WTC11 (cell line): ENCODE measurements around the gene BAIAP2.

ENCODE experiments used
- CREB1 ChIP-seq: sonication (generic); formaldehyde crosslinking; IDR thresholded peaks from 2 replicates; pipeline ENCODE4 v1.8.0; 2023; ENCODE audit warnings: mild to moderate bottlenecking, missing genetic modification reagents
- E2F5 ChIP-seq: sonication (generic); formaldehyde crosslinking; IDR thresholded peaks from 2 replicates; pipeline ENCODE4 v1.8.1; 2022; ENCODE audit warnings: mild to moderate bottlenecking, moderate library complexity, missing genetic modification reagents
- FOXJ3 ChIP-seq: sonication (generic); formaldehyde crosslinking; IDR thresholded peaks from 2 replicates; pipeline ENCODE4 v1.9.0; 2021; ENCODE audit warnings: missing genetic modification reagents, mild to moderate bottlenecking, borderline replicate concordance
- NFYB ChIP-seq: sonication (generic); formaldehyde crosslinking; conservative IDR thresholded peaks from 2 replicates; pipeline ENCODE4 v1.8.0; 2022; ENCODE audit warnings: low read depth, missing genetic modification reagents
- RELA ChIP-seq: sonication (generic); formaldehyde crosslinking; IDR thresholded peaks from 2 replicates; pipeline ENCODE4 v1.8.1; 2022; ENCODE audit warnings: missing genetic modification reagents, mild to moderate bottlenecking, borderline replicate concordance
- SP1 ChIP-seq: sonication (generic); formaldehyde crosslinking; conservative IDR thresholded peaks from 2 replicates; pipeline ENCODE4 v1.8.1; 2022; ENCODE audit warnings: missing genetic modification reagents
- ZNF281 ChIP-seq: sonication (generic); formaldehyde crosslinking; IDR thresholded peaks from 2 replicates; pipeline ENCODE4 v1.8.0; 2023; ENCODE audit warnings: mild to moderate bottlenecking, missing genetic modification reagents
- TF ChIP-seq, protein P1 (sequence below): fragments of 200-600 bp; IDR thresholded peaks from 2 replicates; pipeline ENCODE4 v1.8.0; 2022; ENCODE audit warnings: antibody characterized with exemption
- TF ChIP-seq, protein P2 (sequence below): sonication (generic); formaldehyde crosslinking; IDR thresholded peaks from 2 replicates; pipeline ENCODE4 v1.8.1; 2023; ENCODE audit warnings: mild to moderate bottlenecking, moderate library complexity, missing genetic modification reagents

- no peak for TF ChIP-seq RELA (CRISPR knock-in tag)
- TF ChIP-seq E2F5 (CRISPR knock-in tag) = no peak
- TF ChIP-seq, protein P1, sequence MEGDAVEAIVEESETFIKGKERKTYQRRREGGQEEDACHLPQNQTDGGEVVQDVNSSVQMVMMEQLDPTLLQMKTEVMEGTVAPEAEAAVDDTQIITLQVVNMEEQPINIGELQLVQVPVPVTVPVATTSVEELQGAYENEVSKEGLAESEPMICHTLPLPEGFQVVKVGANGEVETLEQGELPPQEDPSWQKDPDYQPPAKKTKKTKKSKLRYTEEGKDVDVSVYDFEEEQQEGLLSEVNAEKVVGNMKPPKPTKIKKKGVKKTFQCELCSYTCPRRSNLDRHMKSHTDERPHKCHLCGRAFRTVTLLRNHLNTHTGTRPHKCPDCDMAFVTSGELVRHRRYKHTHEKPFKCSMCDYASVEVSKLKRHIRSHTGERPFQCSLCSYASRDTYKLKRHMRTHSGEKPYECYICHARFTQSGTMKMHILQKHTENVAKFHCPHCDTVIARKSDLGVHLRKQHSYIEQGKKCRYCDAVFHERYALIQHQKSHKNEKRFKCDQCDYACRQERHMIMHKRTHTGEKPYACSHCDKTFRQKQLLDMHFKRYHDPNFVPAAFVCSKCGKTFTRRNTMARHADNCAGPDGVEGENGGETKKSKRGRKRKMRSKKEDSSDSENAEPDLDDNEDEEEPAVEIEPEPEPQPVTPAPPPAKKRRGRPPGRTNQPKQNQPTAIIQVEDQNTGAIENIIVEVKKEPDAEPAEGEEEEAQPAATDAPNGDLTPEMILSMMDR = no peak
- TF ChIP-seq CREB1 (CRISPR knock-in tag) = no peak
- no peak for TF ChIP-seq ZNF281 (CRISPR knock-in tag)
- TF ChIP-seq, protein P2, sequence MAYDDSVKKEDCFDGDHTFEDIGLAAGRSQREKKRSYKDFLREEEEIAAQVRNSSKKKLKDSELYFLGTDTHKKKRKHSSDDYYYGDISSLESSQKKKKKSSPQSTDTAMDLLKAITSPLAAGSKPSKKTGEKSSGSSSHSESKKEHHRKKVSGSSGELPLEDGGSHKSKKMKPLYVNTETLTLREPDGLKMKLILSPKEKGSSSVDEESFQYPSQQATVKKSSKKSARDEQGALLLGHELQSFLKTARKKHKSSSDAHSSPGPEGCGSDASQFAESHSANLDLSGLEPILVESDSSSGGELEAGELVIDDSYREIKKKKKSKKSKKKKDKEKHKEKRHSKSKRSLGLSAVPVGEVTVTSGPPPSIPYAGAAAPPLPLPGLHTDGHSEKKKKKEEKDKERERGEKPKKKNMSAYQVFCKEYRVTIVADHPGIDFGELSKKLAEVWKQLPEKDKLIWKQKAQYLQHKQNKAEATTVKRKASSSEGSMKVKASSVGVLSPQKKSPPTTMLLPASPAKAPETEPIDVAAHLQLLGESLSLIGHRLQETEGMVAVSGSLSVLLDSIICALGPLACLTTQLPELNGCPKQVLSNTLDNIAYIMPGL (CRISPR knock-in tag) = no peak
- TF ChIP-seq NFYB (CRISPR knock-in tag) = no peak
- no peak for TF ChIP-seq FOXJ3 (CRISPR knock-in tag)
- no peak for TF ChIP-seq SP1 (CRISPR knock-in tag)
These were observed 20.0 kb downstream of the BAIAP2 start for GRCh38 chr17:81054881-81055370.
